ENCODE data around the gene GCDH. TPM values are rescaled to one million over a fixed set of nuclear protein-coding genes. Genes with fewer than 3 reads are reported as not detected.
"Not testable (repeated sequence)": the region's sequence is repeated elsewhere in the genome, so short reads cannot be mapped to it uniquely, and the experiment has no call there.

GCDH gene
- total RNA-seq, 2 experiments from 2014 or later, result 41.2 to 42.5 TPM

DNA sequence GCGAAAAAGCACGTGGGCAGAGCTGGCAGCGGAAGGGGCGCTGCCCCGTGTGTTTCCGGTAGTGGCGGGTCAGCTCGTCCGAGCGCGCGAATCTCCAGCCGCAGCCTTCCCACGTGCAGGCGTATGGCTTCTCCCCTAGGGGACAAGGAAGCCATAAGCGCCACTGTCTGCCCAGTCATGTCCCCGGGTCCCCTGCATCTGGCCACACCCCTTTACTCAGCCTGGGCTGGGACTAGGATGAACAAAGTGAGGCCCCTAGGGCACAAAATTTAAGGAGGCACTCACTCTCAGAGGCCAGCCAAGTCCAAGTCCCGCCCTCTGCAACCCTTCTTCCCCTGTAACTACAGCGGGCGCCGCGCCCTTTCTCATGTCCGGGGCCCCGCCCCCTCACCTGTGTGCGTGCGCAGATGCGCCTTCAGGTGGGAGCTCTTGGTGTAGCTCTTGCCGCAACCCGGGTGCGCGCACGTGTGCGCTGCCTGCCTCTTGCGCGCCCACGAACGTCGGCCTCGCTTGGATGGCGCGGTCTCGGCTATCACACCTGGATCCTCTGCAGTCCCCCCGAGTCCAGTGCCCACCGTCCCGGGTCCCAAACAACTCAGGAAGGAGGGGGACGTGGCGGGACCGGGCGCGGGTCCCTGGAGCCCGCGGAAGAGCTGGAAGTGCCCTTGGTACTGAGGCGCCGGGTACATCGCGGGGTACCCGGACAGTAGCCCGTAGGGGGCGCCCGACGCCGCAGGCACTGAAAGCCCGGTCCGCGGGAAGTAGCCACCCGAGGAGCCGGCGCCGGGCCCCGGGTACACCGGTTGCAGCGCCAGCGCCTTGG is 5.8 kb upstream of the GCDH start:
- Mint-ChIP-seq H3K4me1 (peaks cover 24% of the 10 kb centered on the region), H3K27me3 (no peaks in the 10 kb centered on the region), H3K36me3 (peaks cover 2% of the 10 kb centered on the region), H3K9me3 (peaks cover 4% of the 10 kb centered on the region), H3K4me3 (peak overlapping the region; percentile 83), H3K27ac (peak overlapping the region; percentile 88)
- peak; percentile 96 for DNase-seq

DNA sequence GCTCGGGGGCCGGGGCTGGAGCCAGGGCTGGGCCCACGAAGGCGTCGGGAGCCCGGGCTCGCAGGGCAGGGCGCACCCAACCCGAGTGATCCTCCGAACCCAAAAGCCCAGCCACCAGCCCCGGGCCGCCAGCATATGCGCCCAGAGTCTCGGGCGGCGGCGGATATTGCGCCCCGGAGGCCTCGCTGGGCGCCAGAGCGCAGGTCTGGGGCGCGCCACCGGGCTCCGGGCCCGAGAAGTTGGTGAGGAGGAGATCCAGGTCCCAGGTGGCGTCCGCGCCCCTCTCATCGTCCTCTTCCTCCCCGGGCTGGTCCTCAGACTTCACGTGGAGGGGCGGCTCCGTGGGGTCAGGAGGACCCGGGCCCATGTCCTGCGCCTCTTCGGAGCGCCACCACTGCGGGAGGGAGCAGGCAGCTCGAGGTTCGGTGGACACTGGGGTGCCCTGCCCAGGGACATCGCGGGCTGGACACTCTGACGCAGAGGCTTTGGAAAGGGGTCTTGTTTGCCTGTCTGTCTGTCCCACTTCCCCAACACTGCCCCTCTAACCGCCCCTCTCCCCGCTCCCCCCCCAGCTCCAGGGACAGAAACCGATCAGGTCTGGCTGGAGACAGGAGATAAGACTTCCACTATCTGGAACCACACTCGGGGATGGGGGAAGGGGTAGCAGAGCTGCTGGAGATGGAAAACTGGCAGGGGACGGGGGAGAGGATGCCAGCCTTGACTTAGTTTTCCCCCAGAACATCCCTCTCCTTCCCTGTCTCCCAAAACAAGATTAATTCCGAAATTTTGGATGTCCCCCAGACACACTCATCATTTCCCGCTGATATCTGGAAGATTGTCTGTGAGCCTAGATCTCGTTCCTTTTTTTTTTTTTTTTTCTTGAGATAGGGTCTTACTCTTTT is 5.0 kb upstream of the GCDH start:
- Mint-ChIP-seq H3K27me3 (no peaks in the 10 kb centered on the region), H3K36me3 (peaks cover 2% of the 10 kb centered on the region)

DNA sequence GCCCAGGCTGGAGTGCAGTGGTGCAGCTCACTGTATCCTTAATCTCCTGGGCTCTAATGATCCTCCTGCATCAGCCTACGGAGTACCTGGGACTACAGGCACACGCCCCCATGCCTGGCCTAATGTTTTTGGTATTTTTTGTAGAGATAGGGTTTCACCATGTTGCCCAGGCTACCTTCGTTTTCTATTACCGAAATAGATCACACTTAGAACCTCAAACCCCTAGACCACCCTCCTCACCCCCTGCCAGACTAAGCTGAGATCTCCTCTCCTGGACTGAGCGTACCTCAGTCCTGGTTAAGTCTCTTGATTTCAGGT is 4.3 kb upstream of the GCDH start:
- Mint-ChIP-seq H3K4me3 (peak overlapping the region; percentile 64), H3K4me1 (peaks cover 25% of the 10 kb centered on the region), H3K27me3 (no peaks in the 10 kb centered on the region), H3K9me3 (peaks cover 4% of the 10 kb centered on the region), H3K27ac (peak overlapping the region; percentile 58), H3K36me3 (peaks cover 4% of the 10 kb centered on the region)
- DNase-seq, result no peak

More for the DNA sequence above, 5.0 kb upstream of the GCDH start:
- H3K4me3 Mint-ChIP-seq, result peak overlapping the region; percentile 64
- H3K4me1 Mint-ChIP-seq, result peaks cover 23% of the 10 kb centered on the region
- peaks cover 4% of the 10 kb centered on the region for H3K9me3 Mint-ChIP-seq
- H3K27ac Mint-ChIP-seq, result peak overlapping the region; percentile 58
- no peak for DNase-seq

DNA sequence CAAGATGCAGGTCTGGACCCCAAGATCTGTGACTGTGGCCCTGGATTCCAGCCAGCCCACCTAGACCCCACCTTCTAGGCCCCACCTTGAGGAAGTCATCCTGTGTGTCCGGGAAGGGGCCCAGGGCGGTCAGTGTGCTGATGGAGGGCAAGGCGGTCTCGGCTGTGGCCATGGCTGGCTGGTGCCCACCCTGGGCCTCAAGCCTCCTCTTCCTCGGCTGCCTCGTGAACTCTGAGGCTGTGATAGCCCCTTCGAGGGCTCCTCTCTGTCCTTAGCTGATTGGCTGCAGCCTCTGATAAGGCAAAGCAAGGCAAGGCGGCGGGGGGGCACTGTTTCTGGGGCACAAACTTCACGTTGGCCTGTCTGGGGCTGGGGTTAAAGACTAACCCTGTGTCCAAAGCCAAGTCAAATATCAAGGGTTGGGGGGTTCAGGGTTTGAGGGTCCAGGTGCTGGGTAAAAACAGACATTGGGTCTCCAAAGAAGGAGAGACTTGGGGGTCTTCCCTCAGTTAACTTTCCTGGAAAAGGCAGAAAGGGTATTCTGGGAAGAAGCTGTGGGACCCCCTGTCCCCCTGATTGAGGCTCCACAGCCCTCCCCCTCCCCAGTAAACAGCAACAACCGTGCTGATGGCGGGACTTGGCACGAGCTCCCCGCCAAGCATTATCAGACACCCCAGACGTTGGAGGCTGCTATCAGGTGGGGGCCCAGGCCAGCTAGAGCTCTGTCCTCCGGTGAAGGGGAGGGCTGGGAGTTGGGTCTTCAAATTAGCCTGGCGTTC is 3.8 kb upstream of the GCDH start, which contains the start of gene KLF1:
Gene KLF1 (minus strand): TSS at position 233 of the 779 bp plus-strand sequence. CDS start 61 bp downstream, at position 172.
- Mint-ChIP-seq H3K27ac (peak within 1 kb of the TSS; percentile 58), H3K27me3 (no peaks in the 10 kb centered on the region)

GRCh38 chr19:12888006-12888603 is 2.9 kb upstream of the GCDH start:
- Mint-ChIP-seq H3K4me3 (no peak overlapping the region), H3K9me3 (peaks cover 4% of the 10 kb centered on the region), H3K36me3 (peaks cover 4% of the 10 kb centered on the region), H3K27me3 (no peaks in the 10 kb centered on the region), H3K4me1 (peaks cover 27% of the 10 kb centered on the region), H3K27ac (no peak overlapping the region)
- DNase-seq, result no peak

More for the DNA sequence above, 3.8 kb upstream of the GCDH start, which contains the start of gene KLF1:
- H3K9me3 Mint-ChIP-seq, result peaks cover 4% of the 10 kb centered on the region
- H3K36me3 Mint-ChIP-seq, result peaks cover 4% of the 10 kb centered on the region
- no peak for DNase-seq
- peak within 1 kb of the TSS; percentile 64 for H3K4me3 Mint-ChIP-seq
- peaks cover 27% of the 10 kb centered on the region for H3K4me1 Mint-ChIP-seq

DNA sequence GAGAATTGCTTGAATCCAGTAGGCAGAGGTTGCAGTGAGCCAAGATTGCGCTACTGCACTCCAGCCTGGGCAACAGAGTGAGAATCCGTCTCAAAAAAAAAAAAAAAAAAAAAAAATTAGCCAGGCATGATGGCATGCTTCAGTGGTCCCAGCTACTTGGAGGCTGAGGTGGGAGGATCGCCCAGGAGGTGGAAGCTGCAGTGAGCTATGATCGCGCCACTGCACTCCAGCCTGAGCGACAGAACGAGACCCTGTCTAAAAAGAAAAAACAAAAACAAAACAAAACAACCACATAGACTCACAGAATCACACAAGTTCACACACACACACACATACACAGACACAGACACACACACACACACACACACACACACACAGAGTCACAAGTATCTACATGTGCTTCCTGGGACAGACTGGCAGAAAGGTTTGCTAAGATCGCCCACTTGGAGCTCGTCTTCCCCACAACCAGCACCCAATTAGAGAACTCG is 617 bp upstream of the GCDH start:
- peak overlapping the region; percentile 94 for H3K27ac Mint-ChIP-seq

GRCh38 chr19:12891553-12892021 is 627 bp downstream of the GCDH start:
- peak; percentile 40 for DNase-seq
- peak overlapping the region; percentile 94 for H3K27ac Mint-ChIP-seq
- H3K4me1 Mint-ChIP-seq, result peaks cover 19% of the 10 kb centered on the region
- H3K36me3 Mint-ChIP-seq, result peaks cover 16% of the 10 kb centered on the region
- no peaks in the 10 kb centered on the region for H3K9me3 Mint-ChIP-seq
- no peaks in the 10 kb centered on the region for H3K27me3 Mint-ChIP-seq
- peak overlapping the region; percentile 97 for H3K4me3 Mint-ChIP-seq

More for the DNA sequence above, 617 bp upstream of the GCDH start:
- DNase-seq, H3K9me3 Mint-ChIP-seq, H3K27me3 Mint-ChIP-seq: not testable (repeated sequence)
- Mint-ChIP-seq H3K36me3 (peaks cover 16% of the 10 kb centered on the region), H3K4me3 (peak overlapping the region; percentile 97), H3K4me1 (peaks cover 24% of the 10 kb centered on the region)

DNA sequence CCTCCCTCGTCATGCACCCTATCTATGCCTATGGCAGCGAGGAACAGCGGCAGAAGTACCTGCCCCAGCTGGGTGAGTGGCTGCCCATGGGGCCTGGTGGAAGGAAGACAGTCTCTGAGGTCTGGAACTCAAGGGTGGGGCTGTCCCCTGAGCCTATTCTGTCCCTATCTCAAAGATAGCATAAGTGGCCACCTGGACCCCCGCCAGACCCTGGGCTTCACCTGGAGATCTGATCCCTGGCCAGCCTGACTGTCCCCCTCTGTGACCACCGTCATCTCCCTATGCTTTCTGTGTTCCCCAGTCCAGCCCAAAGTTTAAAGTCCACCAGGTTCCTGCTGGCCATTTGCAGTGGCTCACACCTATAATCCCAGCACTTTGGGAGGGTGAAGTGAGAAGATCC is 2.6 kb downstream of the GCDH start:
- Mint-ChIP-seq H3K27me3 (no peaks in the 10 kb centered on the region), H3K4me1 (peaks cover 19% of the 10 kb centered on the region), H3K4me3 (no peak overlapping the region), H3K36me3 (peaks cover 16% of the 10 kb centered on the region), H3K9me3 (no peaks in the 10 kb centered on the region), H3K27ac (no peak overlapping the region)
- no peak for DNase-seq

DNA sequence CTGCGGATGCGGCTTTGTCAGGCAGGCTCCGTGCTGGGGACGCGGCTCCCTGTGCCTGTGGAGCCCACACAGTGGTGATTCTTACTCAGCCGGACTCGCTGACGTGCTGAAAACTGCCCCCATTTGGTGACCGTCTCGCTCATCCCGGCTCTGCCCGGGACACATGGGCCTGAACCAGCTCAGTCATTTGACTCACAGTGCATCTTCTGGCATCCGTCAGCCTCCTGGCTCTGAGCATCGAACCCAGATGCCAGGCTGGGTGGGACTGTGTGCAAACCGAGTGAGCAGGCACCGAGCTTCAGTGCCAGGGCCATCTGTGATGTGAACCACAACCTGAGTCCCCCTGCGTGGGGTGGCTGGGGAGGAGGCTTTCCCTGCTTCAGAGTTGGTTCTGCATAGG is 5.5 kb downstream of the GCDH start:
- no peak for DNase-seq
- Mint-ChIP-seq H3K4me1 (peaks cover 26% of the 10 kb centered on the region), H3K9me3 (no peaks in the 10 kb centered on the region), H3K27me3 (no peaks in the 10 kb centered on the region), H3K36me3 (peaks cover 19% of the 10 kb centered on the region), H3K4me3 (no peak overlapping the region), H3K27ac (no peak overlapping the region)

DNA sequence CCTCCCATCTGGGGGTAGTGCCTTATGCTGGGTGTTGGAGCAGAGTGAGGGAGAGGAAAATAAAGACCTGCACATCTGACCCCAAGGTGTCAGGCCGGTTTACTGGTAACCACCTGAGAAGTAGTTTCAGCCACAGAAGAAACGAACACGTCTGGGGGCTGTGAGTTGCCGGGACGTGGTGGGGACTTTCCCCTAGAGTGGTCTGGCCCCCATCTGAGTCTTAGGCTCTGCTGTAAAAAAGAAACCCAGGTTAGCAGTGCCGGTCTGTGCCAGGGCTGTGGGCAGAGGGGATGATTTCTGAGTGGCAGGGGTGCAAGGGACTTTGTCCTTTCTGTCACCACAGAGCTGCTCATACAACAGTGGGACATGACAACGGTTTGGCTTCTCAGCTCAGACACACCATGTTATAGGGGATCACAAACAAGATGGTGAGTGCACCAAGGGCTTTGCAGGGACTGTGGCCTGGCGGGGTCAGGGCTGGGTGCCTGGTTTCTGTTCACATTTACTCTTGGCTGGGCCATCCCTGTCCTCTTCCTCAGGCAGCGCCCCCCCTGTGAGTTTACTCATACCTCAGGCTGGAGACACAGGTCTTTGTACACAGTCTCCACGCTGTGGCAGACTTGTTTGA is 9.0 kb downstream of the GCDH start:
- no peaks in the 10 kb centered on the region for H3K27me3 Mint-ChIP-seq
- H3K4me3 Mint-ChIP-seq, result peak overlapping the region; percentile 14
- DNase-seq, result peak; percentile 63
- H3K27ac Mint-ChIP-seq, result peak overlapping the region; percentile 72
- H3K9me3 Mint-ChIP-seq, result no peaks in the 10 kb centered on the region
- H3K36me3 Mint-ChIP-seq, result peaks cover 8% of the 10 kb centered on the region
- peaks cover 14% of the 10 kb centered on the region for H3K4me1 Mint-ChIP-seq

- H3K36me3 Mint-ChIP-seq, result peaks cover 2% of the 10 kb centered on the region
- H3K27ac Mint-ChIP-seq, result no peak overlapping the region
- H3K4me3 Mint-ChIP-seq, result no peak overlapping the region
- H3K27me3 Mint-ChIP-seq, result no peaks in the 10 kb centered on the region
- no peak for DNase-seq
- H3K4me1 Mint-ChIP-seq, result no peaks in the 10 kb centered on the region
- H3K9me3 Mint-ChIP-seq, result no peaks in the 10 kb centered on the region
Observed at GRCh38 chr19:12907166-12907565, 16.2 kb downstream of the GCDH start.

DNA sequence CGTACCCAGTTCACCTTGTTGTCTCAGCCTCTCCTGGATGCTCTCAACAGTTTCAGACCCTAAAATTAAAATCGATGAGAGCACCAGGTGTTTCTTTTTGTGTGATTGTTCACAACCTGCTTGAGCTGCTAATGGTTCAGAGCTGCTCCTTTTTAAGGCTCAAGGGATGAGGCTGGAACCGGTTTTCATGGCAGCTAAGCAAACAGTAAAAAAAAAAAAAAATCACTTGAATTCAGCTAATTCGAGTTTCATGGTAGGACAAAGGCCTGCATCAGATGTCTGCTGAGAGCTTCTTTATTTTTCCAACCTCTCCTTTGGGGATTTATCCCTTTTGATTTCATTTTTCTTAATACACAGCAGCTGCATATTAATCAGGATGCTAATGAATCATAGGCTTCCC is 21.6 kb downstream of the GCDH start:
- Mint-ChIP-seq H3K4me1 (peaks cover 16% of the 10 kb centered on the region), H3K27me3 (no peaks in the 10 kb centered on the region), H3K27ac (no peak overlapping the region), H3K9me3 (no peaks in the 10 kb centered on the region), H3K36me3 (no peaks in the 10 kb centered on the region), H3K4me3 (no peak overlapping the region)
- no peak for DNase-seq

- H3K9me3 Mint-ChIP-seq, result no peaks in the 10 kb centered on the region
- H3K4me1 Mint-ChIP-seq, result peaks cover 16% of the 10 kb centered on the region
- no peaks in the 10 kb centered on the region for H3K27me3 Mint-ChIP-seq
- no peak for DNase-seq
- no peak overlapping the region for H3K4me3 Mint-ChIP-seq
- peak overlapping the region; percentile 92 for H3K27ac Mint-ChIP-seq
- H3K36me3 Mint-ChIP-seq, result no peaks in the 10 kb centered on the region
Observed at GRCh38 chr19:12913011-12913561, 22.1 kb downstream of the GCDH start.
